Prostate gland (tissue), 2 donors: ENCODE data around the gene SCUBE1.

Experiments
- POLR2A ChIP-seq: fragments of 450-650 bp; IDR thresholded peaks from one replicate; pipeline ENCODE4 v1.6.1; 2016; ENCODE audit warnings: antibody characterized with exemption, mild to moderate bottlenecking
- POLR2AphosphoS5 ChIP-seq: sonication (generic); formaldehyde crosslinking; IDR thresholded peaks from one replicate; pipeline ENCODE4 v1.6.1; 2017; ENCODE audit warnings: antibody characterized with exemption
- TF ChIP-seq, protein P1 (sequence below), 4 experiments: fragments of 200-600 bp in 2 of 4; fragments of 450-650 bp in 2 of 4; sonication (generic) in 2 of 4; IDR thresholded peaks; 1 replicate in 3 of 4; 2 replicates in 1 of 4; pipeline ENCODE4 v1.5.1; 2016 to 2019; ENCODE audit warnings: antibody characterized with exemption in 4 of 4, mild to moderate bottlenecking in 2 of 4, moderate library complexity in 2 of 4

DNA sequence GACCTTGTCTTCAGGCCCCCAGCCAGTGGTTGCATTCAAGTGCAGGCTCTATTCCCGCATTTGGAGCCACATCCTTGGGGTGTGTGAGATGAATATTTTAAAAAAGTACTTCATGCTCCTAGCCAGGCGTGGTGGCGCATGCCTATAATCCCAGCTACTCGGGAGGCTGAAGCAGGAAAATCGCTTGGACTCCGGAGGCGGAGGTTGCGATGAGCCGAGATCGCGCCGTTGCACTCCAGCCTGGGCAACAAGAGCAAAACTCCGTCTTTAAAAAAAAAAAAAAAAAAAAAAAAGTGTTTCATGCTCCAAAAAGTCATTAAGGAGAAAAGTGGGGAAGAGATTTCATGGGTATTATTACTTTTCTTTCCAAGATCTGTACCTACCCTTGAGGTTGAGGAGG, 18.0 kb downstream of the SCUBE1 start:
- TF ChIP-seq, protein P1, sequence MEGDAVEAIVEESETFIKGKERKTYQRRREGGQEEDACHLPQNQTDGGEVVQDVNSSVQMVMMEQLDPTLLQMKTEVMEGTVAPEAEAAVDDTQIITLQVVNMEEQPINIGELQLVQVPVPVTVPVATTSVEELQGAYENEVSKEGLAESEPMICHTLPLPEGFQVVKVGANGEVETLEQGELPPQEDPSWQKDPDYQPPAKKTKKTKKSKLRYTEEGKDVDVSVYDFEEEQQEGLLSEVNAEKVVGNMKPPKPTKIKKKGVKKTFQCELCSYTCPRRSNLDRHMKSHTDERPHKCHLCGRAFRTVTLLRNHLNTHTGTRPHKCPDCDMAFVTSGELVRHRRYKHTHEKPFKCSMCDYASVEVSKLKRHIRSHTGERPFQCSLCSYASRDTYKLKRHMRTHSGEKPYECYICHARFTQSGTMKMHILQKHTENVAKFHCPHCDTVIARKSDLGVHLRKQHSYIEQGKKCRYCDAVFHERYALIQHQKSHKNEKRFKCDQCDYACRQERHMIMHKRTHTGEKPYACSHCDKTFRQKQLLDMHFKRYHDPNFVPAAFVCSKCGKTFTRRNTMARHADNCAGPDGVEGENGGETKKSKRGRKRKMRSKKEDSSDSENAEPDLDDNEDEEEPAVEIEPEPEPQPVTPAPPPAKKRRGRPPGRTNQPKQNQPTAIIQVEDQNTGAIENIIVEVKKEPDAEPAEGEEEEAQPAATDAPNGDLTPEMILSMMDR (IDR thresholded peaks at IDR 0.05): no peak
- no peak for TF ChIP-seq POLR2A
- TF ChIP-seq POLR2AphosphoS5: no peak
